PC-9 (cell line): ENCODE data around the gene CEP120.

ENCODE experiments used
- CTCF ChIP-seq: fragments of 200-600 bp; sonication (generic); conservative IDR thresholded peaks from 2 replicates; pipeline ENCODE4 v1.6.1; 2017; ENCODE audit warnings: mixed run types, antibody characterized with exemption, mild to moderate bottlenecking, moderate library complexity
- EZH2 ChIP-seq: fragments of 200-600 bp; sonication (generic); IDR thresholded peaks from 2 replicates; pipeline ENCODE4 v1.8.0; 2017; ENCODE audit warnings: antibody characterized with exemption, low read depth

GRCh38 chr5:123297198-123297831, 125.9 kb downstream of the CEP120 start:
- TF ChIP-seq CTCF (no peak), EZH2 (no peak)
